ENCODE results near the gene IL17RE. TPM values are rescaled to one million over a fixed set of nuclear protein-coding genes. Genes with fewer than 3 reads are reported as not detected.

The IL17RE gene
- total and polyA plus RNA-seq, 9 of the 15 experiments (the other 6 are each of a cell fraction or from before 2014, with no cell fraction given), result 0.32 to 1.9 (median 0.51) TPM; not detected in 4

GRCh38 chr3:9915254-9916141 lies 12.8 kb downstream of the IL17RE start (continued):
- TF ChIP-seq E2F6 (IDR thresholded peaks at IDR 0.05; ENCODE audit: borderline replicate concordance in 1 of 2, extremely low read depth in 1 of 2, insufficient read depth in 1 of 2, insufficient read length in 1 of 2, low read depth in 1 of 2, low read length in 1 of 2, poor library complexity in 1 of 2, severe bottlenecking in 1 of 2) (peak in 1 of 2 experiments; percentile 2), ZBTB33 (CRISPR knock-in tag; IDR thresholded peaks at IDR 0.05) (peak; percentile 87), RBFOX2 (IDR thresholded peaks at IDR 0.05; ENCODE audit: low read depth, low read length) (peak; percentile 56; the same call in 1 of the 2 replicates), ZBTB40 (IDR thresholded peaks at IDR 0.05) (no peak), ZBTB40 (CRISPR knock-in tag; IDR thresholded peaks at IDR 0.05) (no peak), RBM15 (IDR thresholded peaks at IDR 0.05; ENCODE audit: insufficient read depth, low read length) (no peak), SPI1 (IDR thresholded peaks at IDR 0.05; ENCODE audit: borderline replicate concordance, low read depth, low read length) (peak; percentile 53; the same call in 1 of the 2 replicates), MAZ (CRISPR knock-in tag; conservative IDR thresholded peaks at IDR 0.05 in 1 of 2, IDR thresholded peaks at IDR 0.05 in 1 of 2) (no peak), MEIS2 (IDR thresholded peaks at IDR 0.05; ENCODE audit: partially characterized antibody) (no peak), TFAP4 (CRISPR knock-in tag; IDR thresholded peaks at IDR 0.05; ENCODE audit: borderline replicate concordance) (peak; percentile 27; the same call in 1 of the 2 replicates), ZNF507 (tag; conservative IDR thresholded peaks at IDR 0.05) (no peak)

Measured in K562 (cell line).